GM18511 (cell line): Measurements from ENCODE around the gene DNAI1.
"Not testable (repeated sequence)": the region's sequence is repeated elsewhere in the genome, so short reads cannot be mapped to it uniquely, and the experiment has no call there.

ENCODE experiments used
- ATAC-seq: cut with Tn5 transposase; IDR thresholded peaks from one replicate; pipeline ENCODE4 v1.9.1; 2021; ENCODE audit warnings: mild to moderate bottlenecking, moderate library complexity; ENCODE audit not compliant: unreplicated experiment

DNAI1 gene

GRCh38 chr9:34450644-34451043 lies 8.0 kb upstream of the DNAI1 start:
- ATAC-seq: no peak

DNA sequence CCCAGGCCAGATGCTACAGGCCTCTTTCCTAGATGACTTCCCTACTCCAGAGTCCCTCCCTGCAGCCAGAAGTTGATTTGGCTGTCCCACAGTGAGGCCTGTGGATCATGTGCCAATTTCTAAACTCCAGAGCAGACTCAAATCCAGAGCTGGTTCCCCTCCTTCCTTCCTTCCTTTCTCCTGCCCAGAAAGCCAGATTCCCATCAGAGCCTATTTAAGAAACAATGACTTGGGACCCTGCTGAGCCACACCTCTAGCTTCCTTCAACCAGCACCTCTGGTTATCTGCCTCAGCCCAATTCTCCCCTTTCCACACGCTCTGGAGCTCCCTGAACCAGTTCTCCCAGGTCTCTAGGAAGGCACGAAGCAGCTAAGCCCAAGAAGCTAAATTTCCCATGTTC lies 7.5 kb upstream of the DNAI1 start:
- ATAC-seq: no peak

- peak; percentile 83 for ATAC-seq
These were observed 7.1 kb upstream of the DNAI1 start for GRCh38 chr9:34451545-34451944.

GRCh38 chr9:34452568-34452967 lies 6.0 kb upstream of the DNAI1 start:
- no peak for ATAC-seq

GRCh38 chr9:34454571-34455065 lies 4.0 kb upstream of the DNAI1 start:
- no peak for ATAC-seq

- no peak for ATAC-seq
These were observed 2.5 kb upstream of the DNAI1 start for GRCh38 chr9:34456151-34456550.

GRCh38 chr9:34456746-34457145 lies 1.9 kb upstream of the DNAI1 start:
- no peak for ATAC-seq

DNA sequence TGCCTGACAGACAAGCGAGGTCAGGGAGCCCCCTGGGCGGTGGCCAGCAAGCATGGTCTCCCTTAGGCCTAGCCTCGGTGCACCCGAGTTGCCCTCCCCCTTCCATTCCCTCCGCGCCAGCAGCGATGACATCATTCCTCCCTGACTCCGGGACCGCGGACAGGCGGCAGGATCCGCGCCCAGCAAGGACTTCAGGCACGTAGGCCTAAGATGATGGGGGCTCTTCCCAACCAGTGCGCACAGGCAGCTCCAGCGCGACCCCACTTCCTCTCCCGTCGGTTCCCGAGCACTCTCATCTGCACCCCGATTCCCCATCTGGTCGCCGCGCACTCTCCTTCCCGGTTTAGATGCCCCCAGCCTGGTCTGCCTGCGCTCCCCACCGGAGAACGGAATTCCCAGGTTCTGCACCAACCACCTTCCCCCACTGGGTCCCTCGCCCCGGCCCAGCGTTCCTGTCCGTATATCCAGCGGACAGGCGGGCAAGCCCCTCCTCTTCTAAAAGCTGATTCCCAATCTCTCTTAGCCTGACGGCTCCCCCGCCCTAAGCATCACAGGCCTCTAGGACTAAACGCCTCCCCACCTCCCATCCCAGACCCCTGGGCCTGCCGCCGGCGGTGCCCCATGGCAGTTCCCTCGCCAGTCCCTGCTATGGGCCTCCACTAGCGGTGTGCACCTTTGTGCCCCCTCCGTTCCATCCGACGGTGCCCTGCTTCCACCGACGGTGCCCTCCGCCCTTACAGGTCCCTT lies 1.2 kb upstream of the DNAI1 start:
- ATAC-seq: no peak

GRCh38 chr9:34458959-34459340 lies 345 bp downstream of the DNAI1 start:
- ATAC-seq: no peak

DNA sequence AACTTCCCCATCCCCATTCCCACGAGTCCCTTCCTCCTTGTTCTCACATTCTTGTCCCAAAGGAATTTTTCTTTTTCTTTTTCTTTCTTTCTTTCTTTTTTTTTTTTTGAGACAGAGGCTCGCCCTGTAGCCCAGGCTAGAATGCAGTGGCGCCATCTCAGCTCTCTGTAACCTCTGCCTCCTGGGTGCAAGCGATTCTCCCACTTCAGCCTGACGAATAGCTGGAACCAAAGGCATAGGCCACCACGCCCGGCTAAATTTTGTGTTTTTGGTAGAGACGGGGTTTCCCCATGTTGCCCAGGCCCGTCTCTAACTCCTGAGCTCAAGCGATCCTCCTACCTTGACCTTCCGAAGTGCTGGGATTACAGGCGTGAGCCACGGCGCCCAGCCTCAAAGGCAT lies 751 bp downstream of the DNAI1 start:
- no peak for ATAC-seq

- no peak for ATAC-seq
These were observed 1.3 kb downstream of the DNAI1 start for GRCh38 chr9:34459941-34460340.

- ATAC-seq: no peak
These were observed 4.7 kb downstream of the DNAI1 start for GRCh38 chr9:34463098-34463900.

- ATAC-seq: no peak
These were observed 5.3 kb downstream of the DNAI1 start for GRCh38 chr9:34463901-34464232.

GRCh38 chr9:34464571-34464970 lies 6.0 kb downstream of the DNAI1 start:
- no peak for ATAC-seq

DNA sequence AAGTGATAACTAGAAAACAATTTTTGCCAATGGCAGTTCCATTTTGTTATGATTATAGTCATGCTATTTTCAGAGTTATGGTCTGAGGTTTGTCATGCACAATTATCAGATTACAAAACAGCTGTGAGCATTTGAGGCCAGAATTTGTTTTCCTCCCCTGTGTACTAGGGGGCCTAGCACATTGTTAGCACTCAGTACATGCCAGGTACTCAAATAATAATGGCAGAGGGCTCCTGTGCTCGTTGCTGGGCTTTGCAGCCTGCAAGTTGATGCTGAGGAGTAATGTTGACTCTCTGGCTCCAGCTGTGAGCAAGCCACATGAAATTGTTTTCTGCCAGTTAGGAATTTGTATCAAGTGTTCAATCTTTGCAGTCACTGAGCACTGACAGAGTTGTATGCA lies 6.9 kb downstream of the DNAI1 start:
- ATAC-seq: no peak

GRCh38 chr9:34475097-34475496 lies 16.5 kb downstream of the DNAI1 start:
- ATAC-seq: no peak

DNA sequence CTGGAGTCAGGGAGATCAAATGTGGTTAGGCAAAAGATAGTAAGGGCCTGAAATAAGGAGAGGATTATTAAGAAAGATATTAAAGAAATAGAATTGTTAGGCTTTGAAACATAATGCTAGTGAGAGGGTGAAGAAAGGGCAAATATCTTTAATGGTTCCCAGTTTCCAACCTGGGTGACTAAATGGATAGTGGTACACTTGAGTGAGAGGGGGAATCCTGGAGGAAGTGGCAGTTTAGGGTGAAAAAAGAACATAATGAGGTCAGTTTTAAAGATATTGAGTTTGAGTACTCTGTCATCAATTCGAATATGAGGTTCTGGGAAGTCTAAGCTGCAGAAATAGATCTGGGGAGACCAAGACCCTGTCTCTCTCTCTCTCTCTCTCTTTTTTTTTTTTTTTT lies 18.9 kb downstream of the DNAI1 start:
- no peak for ATAC-seq

DNA sequence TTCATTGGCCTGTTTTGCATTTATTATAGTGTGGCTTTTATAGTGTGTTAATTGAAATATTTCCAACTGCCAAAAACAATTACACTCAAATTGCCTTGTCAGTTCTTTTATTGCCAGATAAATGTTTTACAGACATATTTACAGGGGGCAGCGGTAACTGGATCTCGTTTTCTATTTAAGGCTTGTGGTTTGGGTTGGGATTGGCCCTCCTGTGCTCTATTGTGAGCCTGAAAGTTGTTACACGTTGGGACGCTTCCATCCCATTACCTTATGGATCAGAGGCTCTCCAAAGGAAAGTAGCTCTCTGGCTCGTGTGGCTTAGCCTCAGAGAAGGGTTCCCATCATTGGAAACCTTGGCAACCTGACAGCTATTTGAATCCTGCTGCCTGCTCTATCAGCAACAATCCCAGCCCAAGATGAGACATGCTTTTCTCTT lies 20.8 kb downstream of the DNAI1 start:
- no peak for ATAC-seq

GRCh38 chr9:34481620-34482019 lies 23.0 kb downstream of the DNAI1 start:
- not testable (repeated sequence) for ATAC-seq

GRCh38 chr9:34482746-34483145 lies 24.1 kb downstream of the DNAI1 start:
- ATAC-seq: not testable (repeated sequence)

- ATAC-seq: no peak
These were observed 26.1 kb downstream of the DNAI1 start for GRCh38 chr9:34484678-34485077.

GRCh38 chr9:34485822-34486221 lies 27.2 kb downstream of the DNAI1 start:
- no peak for ATAC-seq
